IPS DF 4.7 (cell line): ENCODE results near the gene COL24A1.

Experiments
- DNase-seq: peaks from one replicate; pipeline ENCODE4 v3.0.0-alpha.2; 2013; ENCODE audit warnings: low spot score; ENCODE audit errors: extremely low read depth

Gene COL24A1

GRCh38 chr1:85692730-85693314 is 463.8 kb downstream of the COL24A1 start:
- no peak for DNase-seq

GRCh38 chr1:85689775-85690404 is 466.7 kb downstream of the COL24A1 start:
- no peak for DNase-seq

GRCh38 chr1:85683292-85684025 is 473.1 kb downstream of the COL24A1 start:
- no peak for DNase-seq

- DNase-seq = no peak
Observed at GRCh38 chr1:85681087-85681486, 475.5 kb downstream of the COL24A1 start.
